HG03378 (cell line): Measurements from ENCODE around the gene COG4.
"Not testable (repeated sequence)": the region's sequence is repeated elsewhere in the genome, so short reads cannot be mapped to it uniquely, and the experiment has no call there.

Experiments used
- ATAC-seq: cut with Tn5 transposase; IDR thresholded peaks from one replicate; pipeline ENCODE4 v1.9.1; 2021; ENCODE audit warnings: mild to moderate bottlenecking, moderate library complexity; ENCODE audit not compliant: unreplicated experiment

COG4 gene

DNA sequence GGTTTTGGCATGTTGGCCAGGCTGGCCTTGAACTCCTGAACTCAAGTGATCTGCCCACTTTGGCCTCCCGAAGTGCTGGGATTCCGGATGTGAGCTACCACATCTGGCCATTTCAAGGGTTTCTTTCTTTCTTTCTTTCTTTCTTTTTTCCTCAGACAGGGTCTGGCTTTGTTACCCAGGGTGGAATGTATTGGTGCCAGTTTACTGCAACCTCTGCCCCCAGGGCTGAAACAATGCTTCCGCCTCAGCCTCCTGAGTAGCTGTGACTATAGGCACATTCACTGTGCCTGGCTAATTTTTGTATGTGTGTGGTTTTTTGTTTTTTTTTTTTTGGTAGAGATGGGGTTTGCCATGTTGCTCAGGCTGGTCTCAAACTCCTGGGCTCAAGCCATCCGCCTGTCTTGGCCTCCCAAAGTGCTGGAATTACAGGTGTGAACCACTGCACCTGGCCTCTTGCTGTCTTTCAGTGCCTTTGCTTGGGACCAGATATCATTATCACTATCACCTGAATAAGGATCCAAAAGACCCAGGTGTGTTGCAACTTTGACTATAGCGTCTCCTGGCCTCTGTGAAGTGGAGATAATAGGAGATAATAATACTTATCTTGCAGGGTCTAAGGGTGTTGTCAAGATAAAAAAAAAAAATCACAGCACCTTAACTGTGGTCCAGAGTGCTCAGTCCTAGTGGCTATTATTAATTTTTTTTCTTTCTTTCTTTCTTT, 65.7 kb downstream of the COG4 start:
- ATAC-seq: no peak

DNA sequence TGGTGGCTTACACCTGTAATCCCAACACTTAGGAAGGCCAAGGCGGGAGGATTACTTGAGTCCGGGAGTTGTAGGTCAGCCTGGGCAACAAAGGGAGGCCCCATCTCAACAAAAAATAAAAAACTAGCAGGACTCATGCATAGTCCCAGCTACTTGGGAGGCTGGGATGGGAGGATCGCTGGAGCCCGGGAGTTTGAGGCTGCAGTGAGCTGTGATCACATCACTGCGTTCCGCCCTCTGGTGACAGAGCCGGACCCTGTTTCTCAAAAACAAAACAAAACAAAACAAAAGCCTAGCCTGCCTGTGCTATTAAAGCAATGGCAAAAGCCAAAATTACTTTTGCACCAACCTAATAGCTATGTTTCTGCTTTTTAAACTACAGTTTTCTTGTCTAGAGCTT, 67.4 kb downstream of the COG4 start:
- no peak for ATAC-seq

DNA sequence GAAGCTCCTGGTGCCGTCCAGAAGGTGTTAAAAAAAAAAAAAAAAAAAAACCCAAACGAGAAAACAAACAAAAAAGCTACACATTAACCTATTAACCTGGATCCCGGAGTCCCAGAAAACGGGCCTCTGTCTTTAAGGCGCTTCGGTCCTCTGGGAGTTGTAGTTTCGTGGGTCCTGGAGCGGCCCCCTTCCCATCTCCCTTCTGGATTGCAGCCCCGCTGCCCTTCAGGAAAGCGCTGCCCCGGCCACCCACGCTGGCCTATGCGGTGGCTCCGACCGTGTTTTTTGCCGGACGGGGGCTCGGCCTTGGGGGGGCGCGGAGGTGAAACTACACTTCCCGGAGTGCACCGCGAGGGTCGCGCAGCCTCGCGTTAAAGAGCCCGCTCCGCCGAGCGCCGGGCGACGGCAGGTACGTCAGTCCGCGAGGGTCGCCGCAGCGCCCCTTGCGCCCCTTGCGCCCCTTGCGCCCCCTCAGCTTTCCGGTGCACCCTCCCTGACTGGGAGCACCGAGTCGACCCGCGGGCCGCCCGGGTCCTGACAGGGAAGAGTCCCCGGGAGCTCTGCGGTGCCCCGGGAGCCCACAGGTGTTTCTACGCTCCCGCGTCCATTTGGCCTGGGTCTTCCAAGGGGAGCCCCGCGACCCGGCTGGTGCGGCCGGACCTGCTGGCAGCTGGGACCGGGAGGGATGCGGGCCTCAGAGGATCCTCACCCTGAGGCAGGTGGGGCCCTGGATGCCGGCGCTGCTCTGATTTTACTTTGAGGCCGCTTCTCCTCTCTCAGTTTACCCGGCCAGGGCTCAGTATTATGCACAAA, 68.9 kb downstream of the COG4 start, which contains the start of gene FCSK:
FCSK (plus strand) TSS at position 374 of the 813 bp plus-strand sequence. CDS start 8,596 bp downstream, outside the sequence.
- ATAC-seq: peak; percentile 82

DNA sequence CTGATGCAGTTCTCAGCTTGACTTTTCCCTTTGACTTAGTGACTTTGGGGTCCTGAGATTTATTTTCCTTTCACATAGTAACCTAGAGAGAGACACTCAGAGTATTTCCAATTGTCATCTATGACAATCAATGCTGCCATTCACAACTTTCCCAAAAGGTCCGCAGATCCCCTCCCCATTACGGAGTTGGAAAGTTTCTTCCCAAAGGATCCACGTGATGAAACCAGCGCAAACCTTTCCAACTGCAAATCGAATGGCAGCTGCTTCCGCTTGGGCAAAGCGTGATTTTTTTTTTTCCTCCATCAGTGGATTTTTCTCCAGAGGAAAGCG, 69.5 kb downstream of the COG4 start:
- no peak for ATAC-seq

DNA sequence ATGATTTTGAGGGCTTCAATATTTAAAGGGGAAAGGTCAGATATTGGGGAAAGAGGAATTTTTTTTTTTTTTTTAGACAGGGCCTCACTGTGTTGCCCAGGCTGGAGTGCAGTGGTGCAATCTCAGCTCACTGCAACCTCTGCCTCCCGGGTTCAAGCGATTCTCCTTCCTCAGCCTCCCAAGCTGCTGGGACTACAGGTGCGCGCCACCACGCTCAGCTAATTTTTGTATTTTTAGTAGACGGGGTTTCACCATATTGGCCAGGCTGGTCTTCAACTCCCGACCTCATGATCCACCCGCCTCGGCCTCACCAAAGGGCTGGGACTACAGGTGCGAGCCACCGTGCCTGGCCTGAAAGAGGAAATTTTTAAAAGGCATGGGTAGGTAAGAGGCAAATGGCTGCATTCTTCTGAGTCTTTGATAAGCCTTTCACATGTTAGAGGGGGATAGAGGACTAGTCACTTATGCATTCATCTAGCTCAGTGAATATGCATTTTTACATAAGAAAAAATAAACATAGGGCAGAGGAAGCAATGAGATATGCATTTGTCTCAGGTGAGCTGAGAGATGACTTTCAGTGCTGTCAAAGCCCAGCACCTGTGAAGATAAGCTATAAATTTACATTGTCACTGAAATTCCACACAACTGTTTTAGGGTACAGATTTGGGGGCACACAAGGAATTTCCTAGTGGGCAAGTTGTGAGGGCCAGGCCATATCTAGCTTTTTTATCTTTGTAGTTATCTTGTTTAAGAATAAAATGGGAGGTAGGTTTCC, 70.0 kb downstream of the COG4 start:
- ATAC-seq: no peak

DNA sequence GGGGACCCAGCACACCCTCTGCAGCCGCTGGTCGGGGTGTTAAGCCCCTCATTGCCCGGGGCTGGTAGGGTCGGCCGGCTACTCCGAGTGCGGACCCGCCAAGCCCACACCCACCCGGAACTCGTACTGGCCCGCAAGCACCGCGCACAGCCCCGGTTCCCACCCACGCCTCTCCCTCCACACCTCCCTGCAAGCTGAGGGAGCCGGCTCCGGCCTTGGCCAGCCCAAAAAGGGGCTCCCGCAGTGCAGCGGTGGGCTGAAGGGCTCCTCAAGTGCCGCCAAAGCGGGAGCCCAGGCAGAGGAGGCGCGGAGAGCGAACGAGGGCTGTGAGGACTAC, 72.4 kb downstream of the COG4 start:
- not testable (repeated sequence) for ATAC-seq

DNA sequence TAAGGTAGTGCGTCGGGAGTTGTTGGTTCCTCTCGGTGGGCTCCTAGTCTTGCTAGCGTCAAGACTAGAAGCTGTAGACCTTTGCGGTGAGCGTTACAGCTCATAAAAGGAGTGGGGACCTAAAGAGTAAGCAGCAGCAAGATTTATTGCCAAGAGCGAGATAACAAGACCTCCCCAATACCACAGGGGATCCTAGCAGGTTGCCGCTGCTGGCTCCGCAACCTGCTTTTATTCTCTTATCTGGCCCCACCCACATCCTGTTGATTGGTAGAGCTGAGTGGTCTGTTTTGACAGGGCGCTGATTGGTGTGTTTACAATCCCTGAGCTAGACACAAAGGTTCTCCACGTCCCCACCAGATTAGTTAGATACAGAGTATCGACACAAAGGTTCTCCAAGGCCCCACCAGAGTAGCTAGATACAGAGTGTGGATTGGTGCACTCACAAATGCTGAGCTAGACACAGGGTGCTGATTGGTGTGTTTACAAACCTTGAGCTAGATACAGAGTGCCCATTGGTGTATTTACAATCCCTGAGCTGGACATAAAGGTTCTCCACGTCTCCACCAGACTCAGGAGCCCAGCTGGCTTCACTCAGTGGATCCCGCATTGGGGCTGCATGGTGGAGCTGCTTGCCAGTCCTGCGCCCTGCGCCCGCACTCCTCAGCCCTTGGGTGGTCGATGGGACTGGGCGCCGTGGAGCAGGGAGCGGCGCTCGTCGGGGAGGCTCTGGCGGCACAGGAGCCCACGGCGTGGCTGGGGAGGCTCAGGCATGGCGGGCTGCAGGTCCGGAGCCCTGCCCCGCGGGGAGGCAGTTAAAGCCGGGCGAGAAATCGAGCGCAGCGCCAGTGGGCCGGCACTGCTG, 73.0 kb downstream of the COG4 start:
- ATAC-seq: not testable (repeated sequence)

DNA sequence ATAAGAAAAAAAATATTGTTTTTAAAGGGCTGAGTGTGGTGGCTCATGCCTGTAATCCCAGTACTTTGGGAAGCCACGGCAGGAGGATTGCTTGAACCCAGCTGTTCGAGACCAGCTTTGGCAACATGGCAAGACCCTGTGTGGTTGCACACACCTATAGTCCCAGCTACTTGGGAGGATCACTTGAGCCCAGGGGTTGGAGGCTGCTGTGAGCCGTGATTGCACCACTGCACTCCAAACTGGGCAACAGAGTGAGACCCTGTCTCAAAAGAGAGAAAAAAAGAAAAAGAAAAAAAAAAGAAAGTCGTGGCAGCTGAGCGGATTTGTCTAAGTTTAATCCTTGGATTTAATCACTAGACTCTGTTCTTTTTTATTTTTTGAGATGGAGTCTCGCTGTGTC, 75.3 kb downstream of the COG4 start:
- no peak for ATAC-seq

DNA sequence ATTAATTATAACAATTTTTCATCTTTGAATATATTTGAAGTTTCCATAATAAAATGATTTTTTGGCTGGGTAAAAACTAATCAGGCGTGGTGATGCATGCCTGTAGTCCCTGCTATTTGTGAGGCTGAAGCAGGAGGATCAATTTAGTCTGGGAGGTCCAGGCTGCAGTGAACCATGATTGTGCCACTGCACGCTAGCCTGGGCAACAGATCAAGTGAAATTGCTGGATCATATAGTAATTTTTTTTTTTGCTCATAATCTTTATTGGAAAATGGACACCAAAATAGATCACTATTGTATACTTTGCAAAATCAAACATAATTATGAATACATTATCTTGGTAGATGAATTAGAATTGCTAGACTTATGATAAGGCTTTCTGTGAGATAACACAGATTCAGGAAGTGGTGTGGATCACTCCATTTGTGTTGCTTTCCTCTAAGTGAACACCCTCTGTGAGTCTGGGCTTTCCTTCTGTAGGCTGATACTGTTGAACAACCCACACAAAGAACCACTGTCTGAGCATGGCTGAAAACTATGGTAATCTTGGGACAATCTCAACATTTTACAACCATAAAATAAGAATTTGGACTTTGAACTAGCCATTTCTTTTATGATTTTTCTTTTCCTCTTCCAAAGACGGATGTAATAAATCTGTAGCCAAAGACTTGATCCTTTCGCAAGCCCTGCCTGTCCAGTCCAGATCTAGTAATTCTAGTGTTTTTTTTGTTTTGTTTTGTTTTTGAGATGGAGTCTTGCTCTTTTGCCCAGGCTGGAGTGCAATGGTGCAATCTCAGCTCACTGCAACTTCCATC, 78.9 kb downstream of the COG4 start:
- ATAC-seq: no peak

DNA sequence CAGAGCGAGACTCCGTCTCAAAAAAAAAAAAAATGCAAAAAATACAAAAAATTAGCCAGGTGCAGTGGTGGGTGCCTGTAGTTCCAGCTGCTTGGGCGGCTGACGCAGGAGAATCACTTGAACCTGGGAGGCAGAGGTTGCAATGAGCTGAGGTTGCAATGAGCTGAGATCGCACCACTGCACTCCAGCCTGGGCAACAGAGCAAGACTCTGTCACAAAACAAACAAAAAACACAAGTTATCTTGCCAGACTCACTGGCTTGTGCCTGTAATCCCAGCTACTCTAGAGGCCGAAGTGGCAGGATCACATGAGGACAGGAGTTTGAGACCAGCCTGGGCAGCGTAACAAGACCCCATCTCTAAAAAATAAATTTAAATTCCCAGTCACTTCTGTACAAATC, 81.0 kb downstream of the COG4 start:
- ATAC-seq: no peak

DNA sequence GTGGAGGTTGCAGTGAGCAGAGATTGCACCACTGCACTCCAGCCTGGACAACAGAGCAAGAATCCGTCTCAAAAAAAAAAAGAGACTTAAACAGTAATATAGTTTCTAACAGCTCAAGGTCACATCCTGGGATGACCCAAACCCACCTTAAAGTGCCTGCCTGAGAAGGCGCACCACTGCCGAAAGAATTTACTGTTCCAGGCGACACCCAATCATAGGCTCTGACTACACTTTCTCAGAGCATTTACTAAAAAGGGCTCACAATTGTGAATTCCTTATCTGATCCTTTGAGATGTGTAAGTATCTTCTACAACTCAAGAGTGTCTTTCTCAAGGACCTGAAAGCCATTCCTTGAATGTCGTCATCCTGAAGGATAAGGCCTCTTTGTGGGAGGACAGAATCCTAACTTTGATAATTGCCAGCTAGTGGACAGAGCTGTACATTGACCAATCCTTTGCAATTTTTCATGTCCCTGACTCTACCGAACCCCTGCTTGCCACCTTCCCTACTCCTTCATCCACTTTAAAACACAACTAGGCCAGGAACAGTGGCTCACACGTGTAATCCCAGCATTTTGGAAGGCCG, 81.9 kb downstream of the COG4 start:
- no peak for ATAC-seq

DNA sequence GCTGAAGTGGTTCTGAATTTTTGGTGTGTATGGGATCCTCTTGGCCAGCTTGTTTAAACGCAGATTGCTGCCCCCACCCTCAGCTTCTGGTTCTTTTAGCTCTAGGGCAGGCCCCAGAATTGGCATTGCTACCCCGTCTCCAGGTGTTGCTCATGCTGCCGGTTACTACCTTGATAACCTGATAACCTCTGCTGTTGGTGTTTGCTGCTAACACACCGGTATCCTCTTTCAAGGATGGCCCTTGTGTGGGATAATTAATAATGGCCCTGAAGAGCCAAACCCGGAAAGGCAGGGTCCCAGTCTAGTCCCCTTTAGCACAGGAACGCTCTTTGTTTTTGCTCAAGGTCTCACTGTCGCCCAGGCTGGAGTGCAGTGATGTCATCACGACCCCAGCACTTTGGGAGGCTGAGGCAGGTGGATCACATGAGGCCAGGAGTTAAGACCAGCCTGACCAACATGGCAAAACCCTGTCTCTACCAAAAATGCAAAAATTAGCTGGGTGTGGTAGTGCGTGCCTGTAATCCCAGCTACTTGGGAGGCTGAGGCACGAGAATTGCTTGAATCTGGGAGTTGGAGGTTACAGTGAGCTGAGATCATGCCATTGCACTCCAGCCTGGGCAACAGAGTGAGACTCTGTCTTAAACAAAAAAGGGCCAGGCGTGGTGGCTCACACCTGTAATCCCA, 83.2 kb downstream of the COG4 start:
- no peak for ATAC-seq

DNA sequence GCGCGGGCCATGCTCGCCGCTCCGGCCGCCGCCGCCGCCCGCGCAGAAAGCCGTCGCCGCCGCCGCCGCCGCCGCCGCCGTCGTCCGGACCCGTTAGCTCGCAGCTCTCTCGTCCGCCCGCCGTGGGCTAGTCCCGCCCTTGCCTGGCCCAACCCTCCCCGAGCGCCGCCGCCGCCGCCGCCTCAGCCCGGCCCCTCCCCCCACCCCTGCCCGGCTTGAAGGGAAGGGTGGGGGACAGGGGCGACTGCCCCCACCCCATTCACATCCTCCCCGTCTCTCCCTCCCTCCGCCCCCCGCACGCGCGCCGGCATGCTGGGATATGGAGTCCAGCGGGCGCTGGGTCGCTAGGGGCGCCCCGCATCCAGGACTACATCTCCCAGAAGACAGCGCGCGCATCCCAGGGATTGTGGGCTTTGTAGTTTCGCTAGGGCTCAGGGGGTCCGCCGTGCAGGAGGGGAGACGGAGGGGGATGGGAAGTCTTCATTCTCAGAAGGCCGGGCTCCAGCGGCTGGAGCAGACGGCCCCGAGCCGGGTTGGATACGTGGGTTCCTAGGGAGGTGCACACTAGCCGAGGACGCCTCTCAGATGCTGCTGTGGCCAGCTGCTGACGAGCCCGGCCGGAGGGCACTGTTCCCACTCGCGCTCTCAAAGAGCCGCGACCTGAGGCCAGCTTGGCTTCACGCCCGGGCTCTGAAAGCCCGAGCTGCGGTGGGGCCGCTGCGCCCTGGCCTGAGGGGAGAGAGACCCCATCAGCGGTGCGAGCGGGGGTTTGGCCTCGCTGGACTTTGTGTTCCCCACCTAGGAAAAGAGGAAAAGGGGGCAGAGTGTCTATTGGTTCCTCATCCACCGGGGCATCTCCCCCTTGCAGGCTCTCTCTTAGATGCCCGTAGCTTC, 84.1 kb downstream of the COG4 start, which contains the start of gene ST3GAL2:
ST3GAL2 (minus strand) TSS at position 132 of the 894 bp plus-strand sequence. CDS start 40,570 bp downstream, outside the sequence.
- ATAC-seq: peak; percentile 66

DNA sequence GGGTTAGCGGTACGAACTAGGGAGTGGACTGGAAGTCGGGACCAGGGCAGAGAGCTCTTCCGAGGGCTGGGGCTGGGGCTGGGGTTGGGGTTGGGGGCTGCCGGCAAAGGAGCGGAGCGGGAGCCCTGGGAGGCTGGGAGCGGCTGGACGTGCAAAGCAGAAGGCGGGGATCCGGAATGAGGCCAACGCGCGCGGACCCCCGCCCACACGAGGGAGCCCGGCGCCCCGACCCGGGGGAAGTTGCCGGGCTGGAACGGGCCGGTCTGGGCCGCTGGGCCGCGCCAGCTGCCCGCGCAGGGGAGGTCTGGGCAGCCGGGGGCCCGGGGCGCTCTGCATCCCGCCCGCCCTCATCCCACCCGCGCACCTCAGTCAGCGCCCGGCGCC, 84.8 kb downstream of the COG4 start:
- ATAC-seq: no peak

DNA sequence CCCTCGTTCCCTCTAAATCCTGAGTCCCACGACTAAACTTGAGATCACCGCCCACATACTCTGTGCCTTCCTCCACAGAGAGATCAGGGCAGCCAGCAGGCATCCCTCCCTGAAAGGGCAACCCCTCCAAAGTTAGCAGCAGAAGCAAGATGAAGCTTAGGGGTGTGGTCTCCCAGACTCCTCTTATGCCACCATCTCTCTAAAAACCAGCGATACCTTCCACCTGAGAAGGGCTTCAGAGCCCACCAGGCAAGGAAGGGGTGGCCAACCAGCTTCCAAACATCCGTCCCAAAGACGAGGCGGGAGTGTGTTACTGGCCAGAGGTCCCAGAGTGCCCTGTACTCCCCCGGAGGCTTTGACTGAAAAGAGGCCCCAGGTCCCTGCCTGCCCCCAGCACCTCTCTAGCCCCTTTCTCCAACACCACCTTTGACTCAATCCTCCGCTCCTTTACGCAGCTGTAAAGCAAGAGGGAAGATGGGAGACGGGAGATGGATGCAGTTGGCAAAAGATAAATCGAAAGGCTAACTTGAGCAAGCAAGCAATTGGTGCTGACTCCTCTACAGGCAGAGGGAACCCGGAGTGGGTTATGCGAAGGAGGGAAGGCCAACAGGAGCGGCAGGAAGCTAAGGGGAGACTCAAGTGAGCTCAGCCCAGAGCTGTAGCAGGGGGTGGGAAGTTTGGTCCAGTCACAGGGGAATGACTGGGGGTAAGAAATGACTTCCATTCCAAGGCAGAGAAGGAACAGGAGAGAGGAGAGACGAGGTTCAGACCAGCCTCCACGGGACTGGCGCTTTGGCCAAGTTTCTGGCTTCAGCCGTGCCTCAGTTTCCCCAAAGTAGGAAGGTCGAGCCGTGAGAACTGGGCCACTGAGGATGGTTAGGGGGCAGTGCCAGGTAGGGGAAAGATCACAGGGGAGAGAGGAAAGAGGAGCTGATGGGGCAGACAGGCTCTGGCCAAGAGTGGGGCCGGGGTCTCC, 85.5 kb downstream of the COG4 start:
- ATAC-seq: no peak

DNA sequence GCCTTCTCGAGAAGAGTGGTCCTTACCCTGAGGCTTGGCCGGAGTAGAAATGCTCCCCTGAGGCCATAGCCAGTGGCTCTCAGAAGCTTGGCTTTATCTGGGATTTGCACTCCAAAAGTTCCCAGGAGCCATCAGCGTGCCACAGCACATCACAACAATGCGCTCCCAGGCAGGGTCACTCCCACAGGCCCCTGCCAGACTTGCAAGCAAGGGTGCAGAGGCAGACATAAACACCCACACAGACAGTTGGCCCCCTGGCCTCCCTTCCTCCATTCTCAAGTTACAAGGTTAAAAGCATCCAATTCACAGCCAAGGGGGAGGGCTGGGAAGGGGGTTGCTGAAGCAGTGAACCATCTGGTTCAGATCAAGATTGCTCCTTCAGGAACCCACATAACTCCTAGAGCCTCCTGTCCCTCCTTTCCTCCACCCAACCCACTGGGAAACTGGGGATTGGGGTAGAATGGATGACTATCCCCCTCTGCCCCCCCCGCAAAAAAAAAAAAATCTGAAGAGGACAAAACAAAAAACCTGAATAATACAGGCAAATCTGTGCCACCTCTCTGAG, 86.3 kb downstream of the COG4 start:
- ATAC-seq: no peak
